GM12878 (cell line): ENCODE data around the gene C2orf80. TPM values are rescaled to one million over a fixed set of nuclear protein-coding genes. Genes with fewer than 3 reads are reported as not detected.

Experiments used
- ATAC-seq: fragments of 200-7000 bp; cut with Tn5 transposase; 3 replicates; pipeline ENCODE4 v1.9.1; 2020; ENCODE audit warnings: mild to moderate bottlenecking, moderate library complexity
- BruUV-seq: library from RNA; stranded (reverse); fragments of 400-500 nt; replicated peaks from 2 replicates; lab custom pipeline; 2021; lab: Mats Ljungman, UMichigan
- CTCF ChIA-PET: fragments of 300-600 bp; sonication (Branson Sonifier 250); formaldehyde crosslinking; extraction: SDS; loops from one replicate; lab custom pipeline; 2021; ENCODE audit warnings: inconsistent platforms; lab: Yijun Ruan, JAX
- POLR2A ChIA-PET: fragments of 350-600 bp; formaldehyde crosslinking; extraction: SDS; loops from one replicate; lab custom pipeline; 2021; ENCODE audit warnings: inconsistent platforms; lab: Charles Lee
- RAD21 ChIA-PET: fragments of 300-600 bp; sonication (Branson Sonifier 250); formaldehyde crosslinking; loops from one replicate; lab custom pipeline; 2023; ENCODE audit warnings: antibody characterized with exemption; ENCODE audit not compliant: unreplicated experiment; lab: Charles Lee
- SMC1A ChIA-PET: fragments of 300-600 bp; sonication (Branson Sonifier 250); formaldehyde crosslinking; loops from one replicate; lab custom pipeline; 2023; ENCODE audit not compliant: unreplicated experiment, uncharacterized antibody; lab: Charles Lee
- DNase-seq: peaks from one replicate; pipeline ENCODE4 v3.0.0-alpha.2; 2011; ENCODE audit warnings: low read depth, low spot score
- FAIRE-seq: peaks from 3 replicates; lab custom pipeline; 2011; peaks lifted over from hg19 to GRCh38; lab: Jason Lieb, UNC
- H2AFZ ChIP-seq: 2 replicates; pipeline ENCODE4 v1.6.0; 2011; ENCODE audit warnings: low read depth, low read length, control low read depth; ENCODE audit not compliant: control insufficient read depth
- H3K27ac ChIP-seq: 2 replicates; pipeline ENCODE4 v1.5.1; 2011; ENCODE audit warnings: control low read depth; ENCODE audit not compliant: control insufficient read depth, insufficient read depth
- H3K27me3 ChIP-seq, 2 experiments: replicated peaks in 1 of 2; 2 replicates each; pipeline versions ENCODE4 v1.6.0 to v1.6.1; 2011; ENCODE audit warnings: low read length in 1 of 2; ENCODE audit not compliant: control insufficient read depth in 2 of 2, insufficient read depth in 2 of 2
- H3K36me3 ChIP-seq, 2 experiments: 2 replicates each; pipeline ENCODE4 v1.5.1; 2011; ENCODE audit warnings: low read length in 1 of 2; ENCODE audit not compliant: control insufficient read depth in 2 of 2, insufficient read depth in 2 of 2
- H3K4me1 ChIP-seq: 2 replicates; pipeline ENCODE4 v1.6.1; 2011; ENCODE audit warnings: mild to moderate bottlenecking, low read length, moderate library complexity, mixed read lengths; ENCODE audit not compliant: control insufficient read depth, insufficient read depth
- H3K4me2 ChIP-seq: 2 replicates; pipeline ENCODE4 v1.6.0; 2011; ENCODE audit warnings: control low read depth; ENCODE audit not compliant: control insufficient read depth, insufficient read depth
- H3K4me3 ChIP-seq: fragments of 200-600 bp; sonication (generic); 2 replicates; pipeline ENCODE4 v1.5.1; 2016
- H3K79me2 ChIP-seq: 2 replicates; pipeline ENCODE4 v1.6.0; 2011; ENCODE audit warnings: low read length; ENCODE audit not compliant: control insufficient read depth, insufficient read depth
- H3K9ac ChIP-seq: 2 replicates; pipeline ENCODE4 v1.8.0; 2011; ENCODE audit warnings: low read length, control low read depth, mixed read lengths; ENCODE audit not compliant: control insufficient read depth, insufficient read depth
- H3K9me3 ChIP-seq: replicated peaks from 3 replicates; pipeline ENCODE4 v1.5.1; 2011; ENCODE audit warnings: mild to moderate bottlenecking, low read length; ENCODE audit not compliant: control insufficient read depth, insufficient read depth
- H4K20me1 ChIP-seq: 2 replicates; pipeline ENCODE4 v1.6.0; 2011; ENCODE audit not compliant: control insufficient read depth, insufficient read depth
- ESRRA ChIP-seq: IDR thresholded peaks from 2 replicates; pipeline ENCODE4 v1.6.1; 2012; ENCODE audit warnings: mild to moderate bottlenecking, low read length, improper control_type of control experiment
- EZH2 ChIP-seq: IDR thresholded peaks from 2 replicates; pipeline ENCODE4 v1.6.1; 2012; ENCODE audit warnings: low read depth, mild to moderate bottlenecking, control low read depth, inconsistent platforms, low read length, borderline replicate concordance; ENCODE audit not compliant: control insufficient read depth
- FOXM1 ChIP-seq: IDR thresholded peaks from 2 replicates; pipeline ENCODE4 v1.6.1; 2012; ENCODE audit warnings: low read depth, mild to moderate bottlenecking, inconsistent platforms, low read length, moderate library complexity
- RUNX3 ChIP-seq: IDR thresholded peaks from 2 replicates; pipeline ENCODE4 v1.6.1; 2012; ENCODE audit warnings: low read length, inconsistent platforms
- SMAD1 ChIP-seq: fragments of 450-650 bp; IDR thresholded peaks from 2 replicates; pipeline ENCODE4 v1.6.1; 2018; ENCODE audit warnings: mild to moderate bottlenecking, low read depth; ENCODE audit not compliant: partially characterized antibody
- WGBS: methylation state at CpG from one replicate; pipeline ENCODE4 v1.1.6; 2016; ENCODE audit warnings: low lambda C conversion rate; ENCODE audit not compliant: insufficient replicate concordance, insufficient coverage; ENCODE audit errors: missing lambda C conversion rate; 5-methylcytosine and 5-hydroxymethylcytosine counted together
- in situ Hi-C: fragments of 300-500 bp; cut with MboI; formaldehyde crosslinking; loops from 9 replicates; pipeline ENCODE4 v1.14.3; 2018; ENCODE audit warnings: mixed read lengths
- intact Hi-C: fragments of 100-400 bp; cut with micrococcal nuclease; formaldehyde crosslinking; loops from one replicate; pipeline ENCODE4 v1.14.2; 2022; ENCODE audit not compliant: unreplicated experiment
- polyA plus RNA-seq, 11 experiments: library from polyadenylated mRNA; depleted of rRNA in 4 of 11; unstranded in 6 of 11; stranded (reverse) in 5 of 11; fragments of >200 nt; fragmentation: Nextera tagmentation in 4 of 11; fragmentation: Illumina TruSeq in 1 of 11; extraction: Ambion mirVana in 4 of 11; extraction: Trizol in 1 of 11; gene quantifications; 1 replicate in 1 of 11; 2 replicates in 10 of 11; pipeline versions ENCODE4 v1.2.1 to v1.2.3, GENCODE V29; 2011 to 2016; ENCODE audit warnings: inconsistent platforms in 2 of 11, missing spikeins in 2 of 11, low read depth in 1 of 11
- total RNA-seq, 4 experiments: library from RNA; depleted of rRNA in 3 of 4; stranded (reverse); fragments of >200 nt in 3 of 4; fragmentation: Illumina TruSeq in 1 of 4; extraction: Trizol in 1 of 4; gene quantifications; 2 replicates each; pipeline versions ENCODE4 v1.2.1 to v1.2.3, GENCODE V29; 2013 to 2021
- TF ChIP-seq, protein P1 (sequence below): IDR thresholded peaks from 2 replicates; pipeline ENCODE4 v1.6.1; 2012; ENCODE audit warnings: low read depth, low read length, improper control_type of control experiment
- TF ChIP-seq, protein P2 (sequence below): fragments of 150-350 bp; IDR thresholded peaks from 2 replicates; pipeline ENCODE4 v1.6.1; 2014; ENCODE audit warnings: mild to moderate bottlenecking, low read depth, low read length

C2orf80 gene
- total and polyA plus RNA-seq, 10 of the 15 experiments (the other 5 are each of a cell fraction or from before 2014, with no cell fraction given) = not detected

DNA sequence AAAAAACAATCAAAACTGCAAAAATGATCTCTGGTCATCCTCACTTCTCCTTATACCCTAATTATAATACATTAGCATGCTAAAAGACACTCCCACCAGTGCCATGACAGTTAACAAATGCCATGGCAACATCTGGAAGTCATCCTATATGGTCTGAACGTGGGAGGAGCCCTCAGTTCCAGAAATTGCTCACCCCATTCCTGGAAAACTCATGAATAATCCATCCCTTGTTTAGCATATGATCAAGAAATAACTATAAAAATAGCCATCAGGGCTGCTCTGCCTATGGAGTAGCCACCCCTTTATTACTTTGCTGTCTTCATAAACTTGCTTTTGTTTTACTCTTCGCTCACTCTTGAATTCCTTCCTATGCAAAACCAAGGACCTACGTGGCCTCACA is 5.7 kb upstream of the C2orf80 start:
- RAD21 ChIA-PET = no interaction called here
- Histone ChIP-seq H2AFZ (no peak overlapping the region), H3K36me3 (no peaks in the 10 kb centered on the region), H3K4me2 (no peak overlapping the region), H3K4me1 (no peaks in the 10 kb centered on the region), H3K27me3 (no peaks in the 10 kb centered on the region), H4K20me1 (no peaks in the 10 kb centered on the region), H3K4me3 (no peak overlapping the region), H3K9ac (no peak overlapping the region), H3K27ac (no peak overlapping the region), H3K9me3 (no peaks in the 10 kb centered on the region), H3K79me2 (no peaks in the 10 kb centered on the region)
- POLR2A ChIA-PET = no interaction called here
- DNase-seq = no peak
- ATAC-seq = no peak
- WGBS = 26% methylated on average over 3 of the region's 3 CpGs
- in situ Hi-C loops = loop anchor here (25.0 kb wide), 1 partner anchor 1017 kb away; no protein-coding TSS in a partner anchor
- no peak for FAIRE-seq
- SMC1A ChIA-PET = no interaction called here
- intact Hi-C loops = no loop called here
- BruUV-seq = no TSS peak
- TF ChIP-seq ESRRA (no peak), FOXM1 (no peak), EZH2 (no peak), SMAD1 (no peak), RUNX3 (no peak)
- TF ChIP-seq, protein P1, sequence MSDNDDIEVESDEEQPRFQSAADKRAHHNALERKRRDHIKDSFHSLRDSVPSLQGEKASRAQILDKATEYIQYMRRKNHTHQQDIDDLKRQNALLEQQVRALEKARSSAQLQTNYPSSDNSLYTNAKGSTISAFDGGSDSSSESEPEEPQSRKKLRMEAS = no peak
- TF ChIP-seq, protein P2, sequence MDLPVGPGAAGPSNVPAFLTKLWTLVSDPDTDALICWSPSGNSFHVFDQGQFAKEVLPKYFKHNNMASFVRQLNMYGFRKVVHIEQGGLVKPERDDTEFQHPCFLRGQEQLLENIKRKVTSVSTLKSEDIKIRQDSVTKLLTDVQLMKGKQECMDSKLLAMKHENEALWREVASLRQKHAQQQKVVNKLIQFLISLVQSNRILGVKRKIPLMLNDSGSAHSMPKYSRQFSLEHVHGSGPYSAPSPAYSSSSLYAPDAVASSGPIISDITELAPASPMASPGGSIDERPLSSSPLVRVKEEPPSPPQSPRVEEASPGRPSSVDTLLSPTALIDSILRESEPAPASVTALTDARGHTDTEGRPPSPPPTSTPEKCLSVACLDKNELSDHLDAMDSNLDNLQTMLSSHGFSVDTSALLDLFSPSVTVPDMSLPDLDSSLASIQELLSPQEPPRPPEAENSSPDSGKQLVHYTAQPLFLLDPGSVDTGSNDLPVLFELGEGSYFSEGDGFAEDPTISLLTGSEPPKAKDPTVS = no peak
- CTCF ChIA-PET = no interaction called here
